GM21723 (cell line): ENCODE data around the gene SIRT7.
"Not testable (repeated sequence)": the region's sequence is repeated elsewhere in the genome, so short reads cannot be mapped to it uniquely, and the experiment has no call there.

Experiments
- ATAC-seq: cut with Tn5 transposase; IDR thresholded peaks from one replicate; pipeline ENCODE4 v1.9.1; 2021; ENCODE audit warnings: mild to moderate bottlenecking, moderate library complexity; ENCODE audit not compliant: unreplicated experiment

SIRT7 gene

GRCh38 chr17:81955058-81955681 lies 37.2 kb upstream of the SIRT7 start:
- no peak for ATAC-seq

DNA sequence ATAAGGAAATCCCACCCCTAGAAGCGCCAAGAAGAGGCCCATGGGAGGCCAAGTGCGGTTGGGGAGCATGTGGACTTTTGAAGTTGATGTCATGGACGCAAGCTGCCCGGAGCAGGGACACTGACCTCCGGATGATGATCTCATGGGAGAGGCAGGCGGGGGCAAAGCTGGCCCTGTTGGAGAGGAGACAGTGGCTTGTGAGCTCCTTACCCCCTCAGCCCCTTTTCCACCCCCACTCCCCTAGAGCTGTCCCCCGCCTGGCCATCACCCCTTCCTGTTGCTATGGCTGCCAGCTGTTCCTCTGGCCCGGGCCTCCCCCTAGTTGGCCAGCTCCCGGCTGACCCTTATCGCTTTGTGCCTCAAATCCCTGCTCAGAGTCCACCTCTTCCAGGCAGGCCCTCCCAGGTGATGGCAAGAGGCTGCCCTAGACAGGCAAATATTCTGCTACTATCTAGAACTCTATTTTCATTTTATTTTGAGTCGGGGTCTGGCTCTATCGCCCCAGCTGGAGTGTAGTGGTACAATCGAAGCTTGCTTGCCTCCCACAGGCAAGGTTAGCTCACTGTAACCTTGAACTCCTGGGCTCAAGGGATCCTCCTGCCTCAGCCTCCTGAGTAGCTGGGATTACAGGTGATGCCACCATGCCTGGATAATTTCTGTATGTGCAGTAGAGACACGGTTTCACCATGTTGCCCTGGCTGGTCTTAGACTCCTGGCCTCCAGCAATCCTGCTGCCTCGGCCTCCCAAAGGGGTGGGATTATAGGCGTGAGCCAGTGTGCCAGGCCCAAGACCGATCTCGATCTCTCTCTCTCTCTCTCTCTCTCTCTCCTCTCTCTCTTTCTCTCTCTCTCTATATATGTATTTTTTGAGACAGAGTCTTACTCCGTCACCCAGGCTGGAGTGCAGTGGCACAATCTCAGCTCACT lies 36.4 kb upstream of the SIRT7 start:
- no peak for ATAC-seq

GRCh38 chr17:81953443-81953842 lies 35.5 kb upstream of the SIRT7 start:
- not testable (repeated sequence) for ATAC-seq

DNA sequence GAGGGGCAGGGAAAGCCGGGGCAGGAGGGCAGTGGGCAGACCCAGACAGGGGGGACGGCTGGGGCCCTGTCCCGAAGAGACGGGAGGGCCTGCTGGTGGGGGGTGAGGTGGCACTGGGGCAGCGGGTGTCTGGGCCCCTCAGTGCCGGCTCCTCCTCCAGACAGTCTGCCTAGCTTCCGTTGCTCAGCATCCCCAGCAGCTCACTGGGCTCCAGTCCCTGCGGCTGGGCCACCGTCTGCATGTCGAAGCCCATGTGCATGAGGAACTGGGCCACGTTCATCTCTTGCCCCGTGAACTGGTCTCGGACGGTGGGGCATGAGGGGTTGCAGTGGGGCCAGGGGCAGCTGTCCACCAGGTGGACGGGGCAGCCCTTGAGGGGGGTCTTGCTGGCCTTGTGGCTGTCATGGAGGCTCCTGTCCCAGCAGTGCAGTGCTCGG lies 34.8 kb upstream of the SIRT7 start:
- ATAC-seq = no peak

DNA sequence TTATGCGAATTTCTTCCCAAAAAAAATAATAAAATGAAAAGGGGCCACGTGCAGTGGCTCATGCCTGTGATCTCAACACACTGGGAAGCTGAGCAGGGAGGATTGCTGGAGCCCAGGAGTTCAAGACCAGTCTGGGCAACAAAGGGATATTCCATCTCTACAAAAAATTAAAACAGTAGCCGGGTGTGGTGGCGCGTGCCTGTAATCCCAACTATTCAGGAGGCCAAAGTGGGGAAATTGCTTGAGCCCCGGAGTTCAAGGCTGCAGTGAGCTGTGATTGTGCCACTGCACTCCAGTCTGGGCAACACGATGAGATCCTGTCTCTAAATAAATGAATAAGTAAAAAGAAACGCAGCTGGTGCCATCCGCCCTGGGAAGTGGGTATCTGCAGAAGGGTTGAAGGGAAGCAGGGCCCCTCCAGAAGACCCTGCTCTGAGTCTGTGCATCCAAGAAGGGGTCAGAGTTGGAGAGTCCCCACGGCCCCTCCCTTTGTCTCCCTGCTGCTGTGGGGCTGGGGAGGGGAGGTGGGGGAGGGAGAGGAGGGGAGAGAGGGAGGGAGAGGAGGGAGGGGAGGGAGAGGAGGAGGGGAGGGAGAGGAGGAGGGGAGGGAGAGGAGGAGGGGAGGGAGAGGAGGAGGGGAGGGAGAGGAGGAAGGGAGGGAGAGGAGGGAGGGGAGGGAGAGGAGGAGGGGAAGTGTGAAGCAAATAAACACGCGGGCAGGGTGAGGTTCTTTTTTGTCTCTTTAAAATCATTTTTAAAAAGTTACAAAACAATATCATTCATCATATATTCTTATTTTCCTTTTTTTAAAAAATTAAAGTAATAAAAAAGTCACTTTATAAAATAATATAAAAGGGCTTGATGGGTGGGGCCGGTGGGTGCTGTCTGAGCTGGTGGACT lies 34.1 kb upstream of the SIRT7 start:
- ATAC-seq = no peak

DNA sequence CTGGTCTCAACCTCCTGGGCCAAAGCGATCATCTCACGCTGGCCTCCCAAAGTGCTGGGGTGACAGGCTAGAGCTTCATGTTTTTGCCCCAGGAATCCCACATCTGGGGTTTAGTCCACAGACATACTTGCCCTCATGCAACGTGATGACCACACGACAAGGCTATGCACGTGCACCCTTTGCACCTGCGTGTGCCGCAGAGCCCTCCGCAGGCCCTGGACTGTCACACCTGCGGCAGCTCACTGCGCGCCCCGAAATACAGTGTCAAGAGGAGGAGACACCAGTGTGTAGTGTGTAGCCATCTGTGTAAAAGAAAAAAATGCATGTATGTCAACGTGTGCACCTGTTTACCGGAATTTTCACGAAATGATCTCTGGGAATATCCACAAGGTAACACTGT lies 32.5 kb upstream of the SIRT7 start:
- ATAC-seq = no peak

- no peak for ATAC-seq
Measured at GRCh38 chr17:81948635-81949378, 30.8 kb upstream of the SIRT7 start.

DNA sequence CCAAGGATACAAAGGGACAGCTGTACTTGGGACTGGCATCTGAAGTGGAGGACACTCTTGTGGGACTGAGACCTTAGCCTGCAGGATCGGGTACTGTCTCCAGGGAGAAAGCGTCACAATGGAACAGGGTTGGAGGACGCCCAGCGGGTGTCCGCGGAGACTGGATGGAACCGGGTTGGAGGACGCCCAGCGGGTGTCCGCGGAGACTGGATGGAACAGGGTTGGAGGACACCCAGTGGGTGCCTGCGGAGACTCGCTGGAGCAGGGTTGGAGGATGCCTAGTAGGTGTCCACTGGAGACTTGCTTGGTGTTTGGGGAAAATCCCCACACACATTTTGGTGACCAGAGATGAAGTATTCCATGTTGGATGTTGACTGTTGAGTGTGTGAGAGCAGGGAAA lies 29.2 kb upstream of the SIRT7 start, which contains the start of gene MYADML2:
MYADML2 (minus strand) TSS at position 45 of the 400 bp plus-strand sequence. CDS start 5,492 bp downstream, outside the sequence.
- ATAC-seq = no peak

- ATAC-seq = no peak
Measured at GRCh38 chr17:81944858-81945257, 26.9 kb upstream of the SIRT7 start.

GRCh38 chr17:81942167-81942553 lies 24.2 kb upstream of the SIRT7 start:
- ATAC-seq = no peak

DNA sequence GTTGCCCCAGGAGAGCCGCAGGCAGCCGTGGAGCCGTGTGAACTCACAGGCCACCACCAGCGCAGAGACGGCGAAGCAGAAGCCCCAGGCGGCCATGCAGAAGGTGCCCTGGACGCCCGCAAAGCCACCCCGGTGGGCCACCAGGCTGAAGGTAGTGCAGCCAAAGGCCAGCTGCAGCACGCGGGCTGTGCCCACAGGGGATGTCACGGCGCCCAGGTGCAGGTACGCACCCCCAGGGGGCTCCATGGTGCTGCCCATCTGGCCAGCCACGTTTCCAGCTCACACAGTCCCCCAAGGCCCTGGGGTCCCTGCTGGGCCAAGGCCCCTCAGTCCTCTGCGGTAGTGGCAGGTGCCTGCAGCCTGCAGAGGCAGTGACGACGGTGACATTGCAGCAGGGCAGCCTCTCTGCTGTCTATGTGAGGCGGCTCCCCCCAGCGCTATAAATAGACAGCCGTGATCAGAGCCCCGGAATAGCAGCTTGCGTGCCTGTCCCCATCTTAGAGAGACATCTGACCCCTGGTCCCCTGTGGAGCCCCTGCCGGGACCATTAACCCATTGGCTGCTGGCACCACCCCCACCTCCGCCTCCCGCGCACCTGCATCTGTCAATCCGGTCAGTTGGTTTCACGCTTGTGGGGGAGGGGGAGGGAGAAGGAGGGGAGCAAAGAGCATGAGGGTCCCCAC lies 23.6 kb upstream of the SIRT7 start:
- ATAC-seq = no peak

- no peak for ATAC-seq
Measured at GRCh38 chr17:81940538-81941483, 22.8 kb upstream of the SIRT7 start.

DNA sequence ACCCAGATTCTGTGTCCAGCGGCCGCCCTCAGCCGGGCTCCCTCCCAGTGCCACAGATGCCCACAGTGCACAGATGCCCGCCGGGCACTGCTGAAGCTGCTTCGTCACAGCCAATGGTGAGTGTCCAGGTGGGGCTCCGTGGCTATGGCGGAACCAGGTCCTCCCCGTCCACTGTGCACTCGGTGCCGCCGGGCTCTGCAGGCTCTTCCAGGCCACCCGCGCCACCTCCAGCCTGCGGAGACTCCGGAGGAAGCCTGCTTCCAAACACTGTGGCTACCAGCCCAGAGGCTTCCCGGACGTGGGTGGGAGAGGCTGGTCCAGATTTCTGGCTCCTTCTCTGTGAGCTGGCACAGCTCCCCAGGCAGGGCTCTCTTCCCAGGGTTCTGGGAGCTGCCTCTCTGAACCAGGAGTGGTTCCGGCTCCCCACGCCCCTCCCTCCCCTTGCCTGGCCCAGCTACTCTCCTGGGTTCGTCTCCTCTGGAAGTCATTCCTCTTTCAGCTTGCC lies 22.0 kb upstream of the SIRT7 start:
- ATAC-seq = no peak

GRCh38 chr17:81939218-81939617 lies 21.2 kb upstream of the SIRT7 start:
- ATAC-seq = no peak

DNA sequence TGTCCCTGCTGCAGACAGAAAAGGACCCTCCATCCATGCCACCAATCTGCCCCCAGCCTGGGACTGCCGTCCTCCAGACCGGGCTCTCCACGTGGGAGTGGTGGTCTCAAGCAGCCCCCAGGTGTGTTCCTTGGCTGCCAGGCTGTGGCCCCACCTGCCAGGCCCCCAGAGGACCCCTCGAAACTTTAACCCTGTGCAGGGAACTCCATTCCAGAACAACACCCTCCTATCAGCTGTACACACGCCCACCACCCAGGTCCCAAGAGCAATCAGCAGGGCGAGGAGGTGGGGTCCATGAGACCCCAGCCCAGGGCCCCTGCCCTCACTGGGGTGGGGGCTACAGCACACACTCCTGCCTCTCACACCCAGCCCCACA lies 17.7 kb upstream of the SIRT7 start:
- ATAC-seq = no peak

GRCh38 chr17:81934850-81935708 lies 17.1 kb upstream of the SIRT7 start:
- no peak for ATAC-seq

- ATAC-seq = no peak
Measured at GRCh38 chr17:81934098-81934757, 16.3 kb upstream of the SIRT7 start.
